SIG-M5 (cell line): ENCODE measurements around the gene SLC37A1.
"Not testable (repeated sequence)": the region's sequence is repeated elsewhere in the genome, so short reads cannot be mapped to it uniquely, and the experiment has no call there.

Source experiments
- DNase-seq: peaks from one replicate; lab custom pipeline; 2025; lab: John Stamatoyannopoulos, UW

SLC37A1 gene

GRCh38 chr21:42619166-42619565 lies 105.5 kb downstream of the SLC37A1 start:
- no peak for DNase-seq

GRCh38 chr21:42619841-42620240 lies 106.2 kb downstream of the SLC37A1 start:
- DNase-seq, result no peak

GRCh38 chr21:42621166-42621818 lies 107.6 kb downstream of the SLC37A1 start:
- no peak for DNase-seq

- no peak for DNase-seq
These were observed 108.1 kb downstream of the SLC37A1 start for GRCh38 chr21:42621819-42622177.

GRCh38 chr21:42622284-42622683 lies 108.6 kb downstream of the SLC37A1 start:
- no peak for DNase-seq

- DNase-seq, result no peak
These were observed 110.0 kb downstream of the SLC37A1 start for GRCh38 chr21:42623694-42624093.

GRCh38 chr21:42624095-42624790 lies 110.6 kb downstream of the SLC37A1 start:
- no peak for DNase-seq

- DNase-seq, result no peak
These were observed 111.3 kb downstream of the SLC37A1 start for GRCh38 chr21:42624936-42625335.

GRCh38 chr21:42626171-42626570 lies 112.5 kb downstream of the SLC37A1 start:
- no peak for DNase-seq

GRCh38 chr21:42627527-42628289 lies 114.1 kb downstream of the SLC37A1 start:
- no peak for DNase-seq

GRCh38 chr21:42628466-42629061 lies 114.9 kb downstream of the SLC37A1 start:
- DNase-seq, result not testable (repeated sequence)

- no peak for DNase-seq
These were observed 116.4 kb downstream of the SLC37A1 start for GRCh38 chr21:42629933-42630589.

GRCh38 chr21:42630626-42631025 lies 117.0 kb downstream of the SLC37A1 start:
- DNase-seq, result no peak
